GM21390 (cell line): ENCODE results near the gene HORMAD2.

ENCODE experiments used
- ATAC-seq: cut with Tn5 transposase; IDR thresholded peaks from one replicate; pipeline ENCODE4 v1.9.1; 2021; ENCODE audit not compliant: unreplicated experiment

Gene HORMAD2

DNA sequence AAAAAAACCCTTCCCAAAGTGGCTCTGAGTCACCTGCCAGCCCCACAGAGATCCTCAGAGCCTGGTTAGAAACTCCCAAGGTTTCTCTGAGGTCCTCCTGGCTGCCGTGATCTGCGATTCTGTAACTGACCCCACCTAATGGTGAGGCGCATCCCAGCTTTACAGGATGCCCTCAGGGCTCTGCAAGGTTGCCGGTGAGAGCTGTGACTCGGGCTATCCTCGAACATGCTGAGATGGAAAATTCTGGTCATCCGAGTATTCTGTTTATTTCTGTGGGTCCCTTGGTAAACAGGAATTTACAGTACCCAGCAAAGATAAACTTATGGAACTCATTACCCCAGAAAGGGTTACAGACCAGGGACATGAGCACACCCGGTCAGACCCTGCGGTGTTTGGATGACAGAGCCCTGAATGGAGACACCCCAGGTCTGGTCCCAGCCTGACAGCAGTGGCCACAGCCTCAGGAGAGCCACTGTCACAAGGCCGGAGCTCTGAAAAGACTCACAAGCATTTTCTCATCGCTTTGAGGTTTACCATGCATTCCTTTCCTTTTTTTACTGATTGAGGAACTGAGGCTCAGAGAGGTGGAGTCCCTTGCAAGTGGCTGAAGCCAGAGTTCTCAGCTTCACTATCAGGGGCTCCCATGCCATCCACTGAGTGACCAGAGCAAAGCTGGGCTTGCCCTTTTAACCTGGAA is 144.0 kb downstream of the HORMAD2 start:
- ATAC-seq: no peak

DNA sequence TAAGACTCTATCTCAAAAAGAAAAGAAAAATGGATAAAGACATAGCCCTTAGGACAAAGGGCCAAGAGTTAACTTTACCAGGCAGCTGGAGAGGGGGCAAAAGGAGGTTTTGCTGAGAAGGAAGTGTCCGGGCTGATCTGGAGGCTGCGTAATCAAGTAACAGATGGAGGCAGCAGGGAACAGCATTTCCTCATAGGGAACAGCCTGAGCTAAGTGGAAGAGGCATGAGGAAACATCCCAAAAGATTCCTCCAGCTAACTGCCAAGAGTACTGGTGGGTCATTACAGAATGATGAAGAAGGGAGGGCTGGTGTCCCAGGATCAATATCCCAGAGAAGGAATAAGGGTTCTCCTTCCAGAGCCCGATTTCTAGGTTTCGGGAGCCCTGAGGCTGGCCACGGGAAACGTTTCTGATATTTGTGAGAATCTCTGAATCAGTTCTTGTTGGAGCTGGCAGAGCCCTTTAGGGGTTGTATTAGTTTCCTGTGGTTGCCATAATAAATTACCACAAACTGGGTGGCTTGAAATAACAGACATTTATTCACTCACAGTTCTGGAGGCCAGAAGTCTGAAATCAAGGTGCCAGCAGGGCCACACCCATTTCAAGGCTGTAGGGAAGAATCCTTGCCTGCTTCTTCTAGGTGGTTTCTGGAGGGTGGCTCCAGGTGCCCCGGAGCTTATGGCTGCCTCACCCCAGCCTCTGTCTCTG is 145.1 kb downstream of the HORMAD2 start:
- ATAC-seq: no peak

DNA sequence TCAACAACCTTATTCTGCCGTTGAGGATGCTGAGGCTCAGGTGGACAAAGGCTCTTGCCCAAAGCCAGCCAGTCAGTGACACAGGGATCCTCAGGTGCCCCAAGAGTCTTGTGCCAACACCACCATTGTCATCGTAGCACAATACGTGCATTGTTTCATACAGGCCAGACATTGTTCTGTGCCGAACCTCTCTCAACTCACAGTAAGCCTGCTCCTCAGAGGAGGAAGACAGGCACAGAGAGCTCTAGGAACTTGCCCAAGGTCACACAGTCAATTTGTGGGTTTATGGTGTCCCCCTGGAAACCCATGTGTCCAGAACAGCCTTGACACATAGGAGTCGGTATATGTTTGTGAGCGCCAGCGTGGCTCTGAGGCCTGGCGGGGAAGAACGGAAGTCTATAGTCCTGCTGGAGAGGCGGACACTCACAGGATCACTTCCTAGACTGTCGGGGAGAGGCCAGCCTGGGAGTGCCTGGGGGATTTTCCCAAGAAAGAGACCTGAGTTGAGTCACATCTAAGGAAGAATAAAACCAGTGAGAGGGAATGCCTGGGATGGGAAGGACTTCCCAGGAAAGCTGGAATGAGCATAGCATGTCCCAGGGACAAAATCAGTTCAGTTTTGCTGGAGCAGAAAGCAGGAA is 146.0 kb downstream of the HORMAD2 start:
- ATAC-seq: no peak
